AG10803 (cell line): Measurements from ENCODE around the gene CACNG1.

Experiments
- DNase-seq: peaks from one replicate; pipeline ENCODE4 v3.0.0; 2010; ENCODE audit warnings: low read depth
- H3K4me3 ChIP-seq: 2 replicates; pipeline ENCODE4 v1.5.1; 2011; ENCODE audit warnings: mild to moderate bottlenecking, low read length, control low read depth
- CTCF ChIP-seq: conservative IDR thresholded peaks from 2 replicates; pipeline ENCODE4 v1.5.1; 2011; ENCODE audit warnings: mild to moderate bottlenecking, low read length, control low read depth, inconsistent platforms

The CACNG1 gene

GRCh38 chr17:67024736-67025135, 19.6 kb upstream of the CACNG1 start:
- no peak overlapping the region for H3K4me3 ChIP-seq
- TF ChIP-seq CTCF, result no peak
- DNase-seq, result no peak

GRCh38 chr17:67025216-67025792, 19.1 kb upstream of the CACNG1 start:
- TF ChIP-seq CTCF, result no peak
- no peak overlapping the region for H3K4me3 ChIP-seq
- no peak for DNase-seq

GRCh38 chr17:67026341-67026740, 18.0 kb upstream of the CACNG1 start:
- TF ChIP-seq CTCF, result no peak
- DNase-seq, result peak; percentile 16
- H3K4me3 ChIP-seq, result no peak overlapping the region

GRCh38 chr17:67027031-67027628, 17.2 kb upstream of the CACNG1 start:
- no peak overlapping the region for H3K4me3 ChIP-seq
- DNase-seq, result peak; percentile 16
- no peak for TF ChIP-seq CTCF

- no peak overlapping the region for H3K4me3 ChIP-seq
- no peak for TF ChIP-seq CTCF
- no peak for DNase-seq
These were observed 13.7 kb upstream of the CACNG1 start for GRCh38 chr17:67030641-67031040.

- no peak overlapping the region for H3K4me3 ChIP-seq
- no peak for TF ChIP-seq CTCF
- no peak for DNase-seq
These were observed 12.0 kb upstream of the CACNG1 start for GRCh38 chr17:67032382-67032781.

GRCh38 chr17:67032985-67033384, 11.4 kb upstream of the CACNG1 start:
- no peak for DNase-seq
- no peak overlapping the region for H3K4me3 ChIP-seq
- TF ChIP-seq CTCF, result no peak
